GM21390 (cell line): ENCODE measurements around the gene TRIM62.

Experiments used
- ATAC-seq: cut with Tn5 transposase; IDR thresholded peaks from one replicate; pipeline ENCODE4 v1.9.1; 2021; ENCODE audit not compliant: unreplicated experiment

Gene TRIM62

DNA sequence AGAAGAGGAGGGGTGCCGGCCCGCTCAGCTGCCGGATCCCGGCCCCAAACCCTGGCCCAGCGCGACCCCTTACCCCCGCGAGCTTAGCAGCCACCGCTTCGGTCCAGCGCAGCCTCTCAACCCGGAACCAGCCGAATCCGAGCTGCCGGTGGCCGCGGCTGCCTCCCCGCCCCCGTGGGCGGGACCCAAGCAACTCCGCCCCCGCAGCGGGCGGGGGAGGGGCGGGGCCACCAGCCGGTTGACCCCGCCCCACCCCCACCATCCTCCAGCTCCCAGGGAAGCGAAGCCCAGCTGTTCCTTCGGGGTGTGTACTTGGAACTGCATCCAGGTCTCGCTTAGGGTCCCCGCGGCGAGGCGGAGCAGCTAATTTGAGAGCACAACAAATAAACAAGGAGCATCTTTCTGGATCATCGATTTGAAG is at the start of gene TRIM62:
TSS of gene TRIM62 (minus strand) at position 123 of the 421 bp plus-strand sequence. CDS start 611 bp downstream, outside the sequence.
- ATAC-seq, result peak; percentile 66

DNA sequence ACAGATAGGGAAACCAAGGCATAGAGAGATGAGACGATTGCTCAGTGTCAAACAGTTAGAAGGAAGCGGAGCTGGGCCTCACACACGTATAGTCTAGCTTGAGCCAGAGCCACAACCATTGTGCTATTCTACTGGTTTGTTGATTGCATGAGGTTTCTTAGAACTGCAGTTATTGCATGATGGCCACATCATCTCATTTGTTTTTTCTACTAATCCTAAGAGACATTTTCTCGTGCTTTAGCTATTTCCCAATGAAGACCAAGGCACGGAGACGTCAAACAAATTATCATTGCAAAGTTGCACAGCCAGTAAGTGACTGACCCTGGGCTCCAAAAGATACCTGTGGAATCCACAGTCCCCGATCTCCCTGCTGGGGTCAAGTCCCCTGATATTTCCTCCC is 49.3 kb upstream of the TRIM62 start:
- ATAC-seq, result no peak

DNA sequence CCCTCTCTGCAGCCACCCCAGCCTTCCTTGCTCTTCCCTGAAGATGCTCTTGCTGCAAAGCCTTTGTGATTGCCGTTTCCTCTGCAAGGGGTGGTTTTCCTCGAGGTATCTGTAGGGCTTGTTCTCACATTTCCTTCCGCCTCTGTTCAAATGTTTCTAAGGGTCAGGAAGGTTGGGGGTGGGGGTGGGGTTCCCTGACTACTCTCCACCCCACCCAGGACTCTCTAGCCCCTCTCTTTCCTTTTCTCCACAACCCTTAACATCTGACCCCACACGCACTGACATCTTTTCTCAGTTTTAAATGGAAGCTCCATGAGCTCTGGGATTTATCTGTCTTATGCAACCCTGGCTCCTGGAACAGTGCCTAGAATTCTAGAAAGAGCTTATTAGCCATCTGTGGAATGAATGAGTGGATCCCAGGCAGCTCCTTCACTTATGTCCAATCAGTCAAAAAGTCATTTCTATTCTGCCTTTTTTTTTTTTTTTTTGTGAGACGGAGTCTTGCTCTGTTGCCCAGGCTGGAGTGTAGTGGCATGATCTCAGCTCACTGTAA is 47.2 kb upstream of the TRIM62 start:
- ATAC-seq, result no peak

DNA sequence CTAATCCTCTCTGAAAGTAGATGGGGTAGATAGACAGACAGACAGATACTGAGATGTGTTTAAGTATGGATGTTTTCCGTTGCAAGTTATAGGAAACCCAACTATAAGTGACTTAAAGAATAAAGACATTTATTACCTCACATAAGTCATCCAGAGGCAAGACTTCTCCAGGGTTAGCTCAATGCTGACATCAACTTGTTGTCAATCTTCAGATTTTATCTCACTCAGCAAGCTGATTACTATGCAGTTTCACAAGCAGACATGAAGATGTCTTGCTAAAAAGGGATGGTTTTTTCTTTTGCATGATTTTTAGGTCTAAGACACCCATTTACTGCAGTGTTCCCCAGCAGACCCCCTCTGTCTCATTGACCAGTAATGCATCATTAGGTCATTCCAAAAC is 43.7 kb upstream of the TRIM62 start:
- no peak for ATAC-seq

DNA sequence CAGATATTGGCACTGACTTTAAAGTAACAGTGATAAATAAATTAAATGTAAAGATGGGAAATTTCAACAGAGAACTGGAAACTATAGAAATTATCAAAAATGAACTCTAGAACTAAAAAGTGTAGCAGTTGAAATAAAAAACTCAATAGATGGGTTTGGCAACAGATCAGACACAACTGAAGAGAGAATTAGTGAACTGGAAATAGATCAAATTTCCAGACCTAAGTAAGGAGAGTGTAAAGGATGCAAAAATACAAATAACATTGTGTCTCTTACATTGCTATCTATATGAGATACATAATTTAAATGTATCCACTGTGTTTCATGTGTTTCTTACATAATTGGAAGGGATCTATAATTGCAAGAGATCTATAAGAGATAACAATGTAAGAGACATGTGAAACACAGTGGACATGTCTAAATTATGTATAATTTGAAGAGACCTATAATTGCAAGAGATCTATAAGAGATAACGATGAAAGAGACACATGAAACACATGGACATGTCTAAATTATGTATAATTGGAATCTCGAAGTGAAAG is 42.4 kb upstream of the TRIM62 start:
- no peak for ATAC-seq

DNA sequence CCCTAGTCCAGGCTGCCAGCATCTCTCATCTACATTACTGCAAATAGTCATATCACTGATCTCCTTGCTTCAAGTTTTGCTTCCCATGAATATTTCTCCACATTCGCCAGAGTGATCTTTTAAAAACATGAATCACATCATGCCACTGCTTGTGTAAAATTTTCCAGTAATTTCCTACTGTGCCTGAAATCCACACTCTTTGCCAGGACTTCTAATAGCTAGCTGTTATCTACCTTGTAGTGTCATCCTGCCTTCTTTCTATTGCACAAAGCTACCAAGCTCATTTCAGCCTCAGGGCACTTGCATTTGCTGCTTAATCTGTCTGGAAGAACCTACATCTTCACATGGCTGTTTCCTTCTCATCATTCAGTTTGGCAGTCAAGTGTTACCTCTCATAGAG is 40.5 kb upstream of the TRIM62 start:
- ATAC-seq, result no peak

DNA sequence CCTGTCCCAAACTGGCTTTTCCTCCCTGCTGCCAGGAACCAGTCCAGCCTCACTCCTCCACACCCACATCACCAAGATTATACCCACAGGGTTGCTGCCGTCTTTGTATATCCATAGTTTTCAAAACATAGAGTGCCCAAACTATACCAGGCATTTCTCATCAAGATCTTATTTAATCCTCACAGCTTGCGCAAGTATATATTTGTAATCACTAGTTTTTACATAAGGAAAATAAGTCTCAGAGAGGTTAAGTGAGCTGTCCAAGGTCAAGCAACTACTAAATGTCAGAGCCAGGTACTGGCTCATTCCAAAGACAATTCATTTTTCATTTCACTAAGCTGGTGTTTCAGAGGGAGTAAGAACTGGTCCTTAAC is 39.5 kb upstream of the TRIM62 start:
- no peak for ATAC-seq

DNA sequence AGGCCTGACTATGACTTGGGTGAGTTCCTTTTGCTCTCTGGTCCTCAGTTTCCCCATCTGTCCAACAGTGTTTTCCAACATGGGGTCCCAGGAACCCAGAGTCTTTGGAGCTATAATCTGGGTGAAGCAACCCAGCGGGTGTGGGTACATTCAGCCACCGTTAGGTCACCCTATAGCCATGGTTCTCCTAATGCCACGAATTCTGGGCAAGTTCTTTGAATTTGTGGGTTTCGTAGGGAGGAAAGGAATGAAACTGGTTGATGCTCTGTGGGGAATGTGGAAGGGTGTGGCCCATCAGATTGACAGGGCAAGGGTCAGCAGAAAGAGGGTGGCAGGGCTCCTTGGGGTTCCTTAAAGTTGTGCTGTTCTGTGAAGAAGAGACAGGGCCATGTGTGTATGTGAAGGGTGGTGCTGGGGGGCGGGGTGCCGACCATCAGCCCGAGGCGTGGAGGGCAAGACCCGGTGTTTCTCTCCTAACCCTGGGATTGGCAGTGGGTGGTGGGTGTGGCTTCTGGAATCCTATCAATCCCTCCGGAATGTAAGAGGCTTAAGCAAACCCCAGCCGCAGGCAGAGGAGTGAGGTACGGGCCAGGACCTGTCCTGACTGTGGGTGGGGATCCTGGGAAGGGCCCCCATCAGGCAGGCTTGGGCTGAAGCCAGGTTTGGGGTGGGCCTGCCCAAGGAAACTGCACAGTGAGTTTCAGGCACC is 39.0 kb upstream of the TRIM62 start:
- ATAC-seq, result no peak

DNA sequence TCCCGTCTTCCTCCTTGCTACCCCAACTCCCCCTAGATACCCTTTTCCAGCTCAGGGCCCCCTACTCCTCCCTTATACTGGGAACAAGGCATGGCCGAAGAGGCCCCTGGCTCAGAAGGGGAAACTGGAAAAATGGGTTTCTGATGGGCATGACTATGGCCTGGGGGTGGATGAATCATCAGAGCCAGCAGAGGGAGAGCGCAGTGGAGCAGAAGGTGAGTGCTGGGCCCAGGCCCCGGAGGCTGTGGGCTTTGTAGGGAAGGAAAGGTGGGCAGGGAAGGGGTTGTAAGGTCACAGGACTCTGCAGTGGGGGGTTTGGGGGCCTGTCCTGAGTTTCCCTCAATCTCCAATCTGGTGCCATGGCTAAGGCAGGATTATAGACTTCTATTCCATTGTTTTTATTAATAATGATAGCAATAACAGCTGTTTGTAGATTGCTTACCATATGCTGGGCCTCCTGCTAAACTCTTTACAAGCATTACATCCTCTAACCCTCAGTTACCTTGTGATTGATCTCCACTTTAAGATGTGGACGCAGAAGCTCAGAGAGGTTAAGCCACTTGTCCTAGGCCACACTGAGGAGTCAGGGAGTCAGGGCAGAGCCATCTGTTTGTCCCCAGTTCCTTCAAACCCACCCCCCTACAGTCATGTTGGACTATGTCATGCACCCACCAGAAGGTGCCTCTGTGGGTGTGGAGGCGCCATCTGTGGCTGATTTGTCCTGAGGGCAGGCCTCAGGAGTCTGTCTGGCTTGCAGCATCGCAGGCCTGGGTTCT is 38.2 kb upstream of the TRIM62 start:
- no peak for ATAC-seq

DNA sequence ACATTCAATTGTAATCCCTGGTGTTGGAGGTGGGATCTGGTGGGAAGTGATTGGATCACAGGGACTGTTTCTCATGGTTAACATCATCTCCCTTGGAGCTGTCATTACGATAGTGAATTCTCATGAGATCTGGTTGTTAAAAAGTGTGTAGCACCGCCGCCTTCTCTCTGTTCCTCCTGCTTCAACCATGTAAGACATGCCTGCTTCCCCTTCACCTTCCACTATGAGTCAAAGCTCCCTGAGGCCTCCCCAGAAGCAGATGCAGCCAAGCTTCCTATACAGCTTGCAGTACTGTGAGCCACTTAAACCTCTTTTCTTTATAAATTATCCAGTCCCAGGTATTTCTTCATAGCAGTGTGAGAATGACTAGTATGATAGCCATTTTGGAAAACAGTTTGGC is 30.1 kb upstream of the TRIM62 start:
- ATAC-seq, result no peak

DNA sequence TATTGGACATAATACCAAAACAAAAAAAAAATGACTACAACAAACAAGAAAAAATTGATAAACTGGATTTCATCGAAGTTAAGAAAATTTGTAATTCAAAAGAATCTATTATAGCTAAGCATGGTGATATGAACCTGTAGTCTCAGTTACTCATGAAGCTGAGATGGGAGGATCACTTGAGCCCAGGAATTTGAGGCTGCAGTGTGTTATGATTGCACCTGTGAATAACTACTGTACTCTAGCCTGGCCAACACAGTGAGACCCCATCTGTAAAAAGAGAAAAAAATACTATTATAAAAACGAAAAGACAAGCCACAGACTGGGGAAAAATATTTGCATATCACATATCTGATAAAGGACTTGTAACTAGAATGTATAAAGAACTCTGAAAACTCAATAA is 24.5 kb upstream of the TRIM62 start:
- ATAC-seq, result no peak

DNA sequence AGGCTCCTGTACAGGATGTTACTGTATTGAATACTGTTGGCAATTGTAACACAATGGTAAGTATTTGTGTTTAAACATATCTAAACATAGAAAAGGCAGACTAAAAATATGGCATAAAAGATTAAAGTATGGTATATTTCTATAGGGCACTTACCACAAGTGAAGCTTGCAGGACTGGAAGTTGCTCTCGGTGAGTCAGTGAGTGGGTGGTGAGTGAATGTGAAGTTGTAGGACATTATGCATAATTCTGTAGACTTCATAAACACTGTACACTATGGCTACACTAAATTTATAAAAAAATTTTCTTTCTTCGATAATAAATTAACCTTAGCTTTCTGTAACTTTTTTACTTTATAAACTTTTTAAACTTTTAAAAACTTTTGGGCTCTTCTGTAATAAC is 13.7 kb upstream of the TRIM62 start:
- no peak for ATAC-seq

DNA sequence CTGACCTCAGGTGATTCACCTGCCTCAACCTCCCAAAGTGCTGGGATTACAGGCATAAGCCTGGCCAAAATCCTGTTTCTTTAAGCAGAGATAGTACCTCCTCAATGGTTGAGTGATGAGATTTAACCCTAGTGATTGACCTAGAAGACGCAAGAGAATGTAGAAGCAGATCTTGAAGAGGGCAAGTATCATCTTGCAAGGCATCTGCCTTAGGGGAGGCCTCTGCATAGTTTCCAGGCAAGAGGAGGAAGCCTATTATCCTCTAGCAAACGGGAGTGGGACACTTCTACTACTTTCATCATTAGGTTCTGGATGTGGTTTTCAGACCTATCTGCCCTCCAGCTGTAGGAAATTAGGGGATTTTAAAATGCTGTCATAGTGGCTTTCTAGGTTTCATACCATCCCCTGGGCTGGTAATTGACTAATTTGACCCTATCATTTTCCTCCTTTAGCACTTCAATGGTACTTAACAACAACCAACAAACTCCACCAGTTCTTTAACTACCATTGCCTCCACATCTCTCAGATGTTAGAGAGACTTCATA is 10.0 kb upstream of the TRIM62 start:
- ATAC-seq, result no peak

DNA sequence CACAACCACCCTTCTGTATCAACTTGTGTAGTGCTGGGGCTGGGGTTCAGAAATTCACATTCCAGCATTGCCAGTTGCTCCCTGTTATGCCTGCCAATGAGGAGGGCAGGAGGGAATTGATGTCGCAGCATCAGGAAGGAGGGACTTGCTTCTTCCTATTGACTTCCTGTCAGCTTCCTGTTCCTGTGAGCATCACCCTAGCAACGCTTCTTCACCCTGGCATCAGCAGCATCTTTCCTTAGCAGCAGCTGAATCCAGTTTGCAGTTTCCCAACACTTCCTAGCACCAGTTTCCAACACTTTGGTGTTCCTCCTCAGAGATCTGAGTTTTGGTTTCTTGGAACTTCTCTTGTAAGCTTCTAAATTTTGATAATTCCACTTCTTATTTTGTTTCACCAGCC is 8.9 kb upstream of the TRIM62 start:
- no peak for ATAC-seq

DNA sequence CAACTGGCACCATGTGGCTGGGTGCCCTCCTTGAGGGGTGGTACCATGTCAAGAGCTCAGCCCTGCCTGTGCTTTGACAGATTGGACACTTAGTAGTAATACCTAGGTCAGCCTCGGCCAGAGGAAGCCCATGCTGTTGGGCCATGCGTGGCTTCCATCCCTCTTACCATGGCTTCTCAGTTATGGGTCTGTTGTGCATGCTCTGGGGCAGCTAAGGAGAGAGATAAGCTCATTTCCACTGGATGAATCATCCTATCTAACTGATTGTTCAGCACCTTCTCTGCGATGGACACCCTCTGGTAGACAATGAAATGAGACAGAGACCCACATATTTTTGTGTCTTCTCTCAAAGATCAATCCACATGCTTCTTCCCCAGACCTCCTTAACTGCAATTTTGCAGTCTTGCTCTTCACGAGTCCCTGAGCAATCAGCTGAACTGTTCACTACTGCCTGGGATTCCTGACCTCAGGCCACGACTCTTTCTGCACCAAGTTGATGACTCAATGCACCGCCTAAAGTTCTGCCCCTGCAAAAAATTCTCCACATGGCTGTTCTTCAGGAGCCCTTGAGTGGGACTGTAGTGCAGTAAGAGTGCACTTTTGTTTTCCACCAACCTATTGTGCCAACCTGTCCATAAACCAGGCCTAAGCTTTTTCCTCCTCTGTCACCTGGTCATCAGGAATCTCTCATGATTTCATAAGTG is 6.9 kb upstream of the TRIM62 start:
- no peak for ATAC-seq

DNA sequence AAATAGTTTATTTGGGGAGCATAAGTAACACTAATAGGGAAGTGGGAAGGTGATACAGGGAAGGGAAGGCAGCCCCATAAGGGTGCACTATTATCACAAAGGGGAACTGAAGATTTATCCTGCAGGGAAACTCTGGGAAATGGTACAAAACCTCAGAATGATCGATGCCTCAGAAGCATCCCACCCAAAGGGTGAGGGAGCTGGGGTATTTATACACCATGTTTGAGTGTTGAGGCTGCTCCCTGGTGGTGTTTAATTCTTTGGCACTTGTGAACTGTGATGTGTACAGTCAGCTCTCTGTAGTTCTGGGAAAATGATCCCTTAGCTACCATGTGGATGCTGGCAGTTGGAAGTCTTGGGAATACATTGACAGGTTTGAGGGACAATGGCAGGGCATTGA is 5.1 kb upstream of the TRIM62 start:
- ATAC-seq, result no peak

DNA sequence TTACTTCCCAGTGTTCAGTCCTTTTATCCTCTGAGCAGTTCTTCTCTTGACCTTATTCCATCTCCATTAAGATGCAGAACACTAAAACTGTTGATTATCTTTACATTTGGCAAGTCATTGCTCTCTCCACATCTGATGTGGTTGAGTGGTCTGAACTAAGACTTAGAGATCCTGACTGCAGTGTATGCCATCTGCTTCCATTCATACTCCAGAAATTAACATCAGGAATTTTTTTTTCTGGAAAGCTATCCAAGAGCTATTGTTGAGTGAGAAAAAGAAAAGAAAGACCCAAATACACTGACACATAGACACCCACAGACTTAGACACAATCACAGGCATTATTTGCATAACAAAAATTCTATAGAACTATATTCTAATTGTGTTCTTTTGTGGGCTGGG is 3.7 kb upstream of the TRIM62 start:
- ATAC-seq, result no peak

DNA sequence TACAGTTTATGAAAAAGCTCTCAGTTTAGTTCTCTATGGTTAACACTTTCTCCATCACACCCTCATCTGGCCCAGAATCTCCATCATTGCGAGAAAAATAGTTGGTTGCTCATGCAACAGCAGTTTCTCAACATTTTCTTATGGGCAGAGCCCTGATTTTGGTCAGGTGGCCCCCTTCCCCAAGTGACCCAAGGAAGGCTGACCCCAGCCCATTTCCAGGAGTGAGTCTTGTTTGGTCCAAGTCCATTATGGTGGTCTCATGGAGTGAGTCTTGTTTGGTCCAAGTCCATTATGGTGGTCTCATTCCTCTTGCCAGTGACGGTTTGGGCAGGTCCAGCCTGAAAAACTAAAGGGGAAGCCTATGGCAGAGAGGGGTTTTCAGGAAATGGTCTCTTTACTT is 1.5 kb upstream of the TRIM62 start:
- no peak for ATAC-seq

DNA sequence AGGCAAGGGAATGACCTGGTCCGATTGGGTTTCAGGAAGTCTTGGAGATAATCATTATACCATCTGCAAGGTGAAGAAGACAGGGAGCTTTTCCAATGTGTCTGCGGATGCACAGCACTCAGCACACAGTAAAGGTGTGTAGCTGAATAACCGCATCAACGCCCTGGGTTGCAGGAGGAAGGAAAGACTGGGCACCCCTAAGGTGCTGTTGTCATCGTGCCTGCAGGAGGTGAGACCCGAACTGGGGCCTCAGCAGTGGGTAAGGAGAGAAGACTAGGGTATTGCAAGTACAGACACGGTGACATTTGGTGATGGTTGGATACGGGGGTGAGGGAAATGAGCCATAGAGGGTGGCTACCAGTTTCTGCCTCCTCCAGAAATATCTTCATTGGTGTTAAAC is 1.1 kb upstream of the TRIM62 start:
- no peak for ATAC-seq

DNA sequence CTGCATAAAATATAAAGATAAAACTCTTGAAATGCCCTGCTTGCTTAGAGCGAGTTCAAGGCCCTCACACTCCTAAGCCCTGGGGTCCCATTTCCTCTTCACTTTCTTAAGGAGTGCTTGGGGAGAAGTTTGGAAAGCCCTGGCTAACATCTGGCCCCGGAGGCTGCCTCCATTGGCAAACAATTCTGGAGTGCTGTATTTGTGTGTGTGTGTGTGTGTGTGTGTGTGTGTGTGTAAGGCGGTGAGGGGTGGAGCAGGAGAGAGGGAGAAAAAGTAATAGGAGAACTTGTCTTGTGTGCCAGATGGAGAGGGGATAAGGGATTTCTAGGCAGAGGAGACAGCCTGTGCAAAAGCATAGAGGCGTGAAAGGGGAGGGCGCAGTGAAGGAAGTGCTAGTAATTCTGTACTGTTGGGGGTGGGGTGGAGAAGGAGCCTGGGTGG is 578 bp upstream of the TRIM62 start:
- ATAC-seq, result no peak
